Measurements from ENCODE around the gene ZNF628.
"Not testable (repeated sequence)": the region's sequence is repeated elsewhere in the genome, so short reads cannot be mapped to it uniquely, and the experiment has no call there.

Gene ZNF628

DNA sequence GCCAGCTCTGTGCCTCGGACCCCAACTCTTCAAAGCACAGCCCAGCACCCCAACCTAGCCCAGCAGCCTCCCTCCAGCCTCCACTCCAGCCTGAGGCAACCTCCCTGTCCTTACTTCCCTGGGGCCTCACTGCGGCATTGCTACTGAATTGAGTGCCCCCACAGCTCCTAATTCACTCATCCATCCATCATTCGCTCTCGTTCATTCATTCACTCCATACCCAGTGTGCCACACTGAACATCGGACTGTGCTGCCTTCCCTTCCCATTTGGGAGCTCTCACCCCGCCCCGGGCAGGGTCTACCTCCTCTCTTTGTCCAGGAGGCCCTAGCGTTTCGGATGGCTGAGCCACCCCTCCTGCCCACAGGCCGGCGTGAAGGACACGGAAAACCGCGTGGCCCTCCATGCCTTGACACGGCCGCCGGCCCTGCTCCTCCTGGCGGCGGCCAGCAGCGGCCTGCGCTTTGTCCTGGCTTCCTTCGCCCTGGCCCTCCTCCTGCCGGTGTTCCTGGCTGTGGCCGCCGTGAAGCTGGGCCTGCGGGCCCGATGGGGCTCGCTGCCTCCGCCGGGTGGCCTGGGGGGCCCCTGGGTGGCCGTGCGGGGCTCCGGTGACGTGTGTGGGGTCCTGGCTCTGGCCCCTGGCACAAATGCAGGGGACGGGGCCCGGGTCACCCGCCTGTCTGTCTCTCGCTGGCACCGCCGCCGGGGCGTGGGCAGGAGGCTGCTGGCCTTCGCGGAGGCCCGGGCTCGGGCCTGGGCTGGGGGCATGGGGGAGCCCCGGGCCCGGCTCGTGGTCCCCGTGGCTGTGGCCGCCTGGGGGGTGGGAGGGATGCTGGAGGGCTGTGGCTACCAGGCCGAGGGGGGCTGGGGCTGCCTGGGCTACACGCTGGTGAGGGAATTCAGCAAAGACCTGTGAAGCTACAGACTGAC lies 9.9 kb downstream of the ZNF628 start:
- DNase-seq, result no peak

GRCh38 chr19:55486971-55487923 lies 10.8 kb downstream of the ZNF628 start:
- DNase-seq, result no peak

DNA sequence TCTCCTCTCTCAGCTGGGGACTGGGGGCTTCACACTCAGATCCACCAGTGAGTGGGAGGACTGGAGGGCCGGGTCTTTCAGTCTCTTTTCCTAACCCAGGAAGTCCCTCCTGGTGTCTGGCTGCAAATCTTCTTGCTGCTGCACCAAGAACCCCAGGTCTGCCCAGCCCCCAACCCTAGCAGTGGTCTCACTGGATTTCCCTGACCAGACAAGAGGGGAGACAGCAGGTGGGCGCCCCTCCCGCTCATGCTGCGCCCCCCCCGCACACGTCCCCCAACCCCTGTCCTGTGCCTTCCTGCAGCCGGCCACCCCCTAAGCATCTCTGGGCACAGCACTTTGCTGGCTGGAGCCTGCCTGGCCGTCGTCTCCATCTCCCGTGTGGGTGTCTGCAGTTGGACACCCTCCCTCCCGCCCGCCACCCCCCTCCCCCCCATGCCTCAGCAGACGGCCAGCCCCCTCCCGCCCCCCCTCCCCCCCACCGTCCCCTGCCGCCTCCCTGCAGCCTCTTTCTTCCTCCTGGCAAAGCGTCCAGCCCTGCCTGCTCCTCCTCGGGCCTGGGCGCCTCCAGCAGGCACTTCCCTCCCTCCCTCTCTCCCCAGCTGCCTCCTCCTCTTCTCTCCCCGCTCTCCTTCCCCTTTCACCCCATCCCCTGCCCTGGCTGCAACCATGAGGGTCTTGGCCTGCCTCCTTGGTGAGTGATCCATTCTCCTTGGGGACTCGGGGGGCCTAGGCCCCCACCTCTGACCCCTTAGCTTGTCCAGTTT lies 11.7 kb downstream of the ZNF628 start, which contains the start of gene SSC5D:
Gene SSC5D, plus strand, starts transcription at position 513 of the 764 bp plus-strand sequence. Its CDS starts 154 bp downstream, at position 667.
- no peak for DNase-seq

- DNase-seq, result no peak
Measured at GRCh38 chr19:55488986-55489710, 12.7 kb downstream of the ZNF628 start.

DNA sequence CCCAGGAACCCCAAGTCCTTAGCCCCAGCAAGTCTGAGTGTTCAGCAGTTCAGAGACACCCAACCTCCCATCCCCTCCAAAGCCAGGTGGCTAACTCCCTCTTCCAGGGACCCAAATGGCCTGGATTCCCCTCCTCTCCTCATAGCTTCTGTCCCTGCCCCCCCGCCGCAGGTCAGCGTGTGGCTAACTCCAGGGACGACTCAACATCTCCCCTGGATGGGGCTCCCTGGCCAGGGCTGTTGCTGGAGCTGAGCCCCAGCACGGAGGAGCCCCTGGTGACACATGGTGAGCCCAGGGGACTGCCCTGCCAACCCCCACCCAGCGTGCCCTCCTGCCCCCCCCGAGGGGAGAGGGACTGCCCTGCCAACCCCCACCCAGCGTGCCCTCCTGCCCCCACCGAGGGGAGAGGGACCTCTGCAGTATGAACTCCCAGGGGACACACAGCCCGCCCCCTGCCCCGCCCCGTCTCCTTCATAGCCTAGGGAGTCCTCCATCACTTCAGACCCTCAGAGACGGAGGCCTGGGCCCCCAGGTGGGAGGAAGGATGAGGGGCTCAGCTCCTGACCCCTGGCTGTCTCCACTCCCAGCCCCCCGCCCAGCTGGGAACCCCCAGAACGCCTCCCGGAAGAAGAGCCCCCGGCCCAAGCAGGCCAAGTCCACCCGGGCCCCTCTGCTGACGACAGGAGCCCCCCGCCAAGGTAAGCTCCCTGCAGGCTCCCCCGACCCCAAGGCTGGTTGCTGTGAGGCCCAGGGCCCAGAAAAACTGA lies 13.5 kb downstream of the ZNF628 start:
- DNase-seq, result no peak

- no peak for DNase-seq
Measured at GRCh38 chr19:55490478-55491432, 14.3 kb downstream of the ZNF628 start.

DNA sequence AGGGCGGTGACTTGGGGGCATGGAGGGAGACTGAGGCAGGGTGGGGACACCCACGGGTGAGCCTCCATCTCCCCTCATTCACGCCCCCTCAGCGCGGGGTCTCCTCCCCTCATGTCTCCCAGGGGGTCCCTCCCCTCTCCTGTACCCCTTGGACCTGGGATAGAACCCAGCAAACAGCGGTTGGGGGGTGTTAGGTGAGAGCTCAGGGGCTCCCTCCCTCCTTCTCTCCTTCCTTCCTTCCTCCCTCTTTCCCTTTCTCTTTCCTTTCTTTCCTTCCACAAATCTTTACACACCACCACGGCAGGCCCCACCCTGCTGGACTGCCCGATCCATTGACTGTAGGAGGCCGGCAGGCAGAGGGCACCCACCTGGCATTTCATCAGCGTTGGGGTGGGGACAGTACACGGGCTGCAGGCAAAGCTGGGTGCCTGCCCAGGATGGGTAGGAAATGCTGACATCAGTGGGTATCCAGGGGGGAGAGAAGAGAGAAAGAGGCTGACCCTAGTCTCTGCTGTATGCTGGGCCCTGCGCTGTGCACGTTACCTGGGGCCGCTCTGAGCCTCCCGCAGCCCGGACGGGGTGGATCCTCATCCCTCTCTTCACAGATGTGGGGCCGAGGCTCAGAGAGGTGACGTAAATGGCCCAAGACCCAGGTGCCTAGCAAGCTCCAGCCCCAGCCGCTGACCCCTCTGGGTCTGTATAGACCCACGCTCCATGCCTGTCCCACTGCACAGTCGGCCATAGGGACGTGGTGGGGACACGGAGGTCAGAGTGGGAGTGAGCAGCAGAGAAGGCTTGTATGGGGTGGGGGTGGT lies 15.3 kb downstream of the ZNF628 start:
- no peak for DNase-seq

GRCh38 chr19:55492362-55492944 lies 16.0 kb downstream of the ZNF628 start:
- DNase-seq, result no peak

- no peak for DNase-seq
Measured at GRCh38 chr19:55493052-55493644, 16.7 kb downstream of the ZNF628 start.

- DNase-seq, result no peak
Measured at GRCh38 chr19:55493645-55494171, 17.3 kb downstream of the ZNF628 start.

DNA sequence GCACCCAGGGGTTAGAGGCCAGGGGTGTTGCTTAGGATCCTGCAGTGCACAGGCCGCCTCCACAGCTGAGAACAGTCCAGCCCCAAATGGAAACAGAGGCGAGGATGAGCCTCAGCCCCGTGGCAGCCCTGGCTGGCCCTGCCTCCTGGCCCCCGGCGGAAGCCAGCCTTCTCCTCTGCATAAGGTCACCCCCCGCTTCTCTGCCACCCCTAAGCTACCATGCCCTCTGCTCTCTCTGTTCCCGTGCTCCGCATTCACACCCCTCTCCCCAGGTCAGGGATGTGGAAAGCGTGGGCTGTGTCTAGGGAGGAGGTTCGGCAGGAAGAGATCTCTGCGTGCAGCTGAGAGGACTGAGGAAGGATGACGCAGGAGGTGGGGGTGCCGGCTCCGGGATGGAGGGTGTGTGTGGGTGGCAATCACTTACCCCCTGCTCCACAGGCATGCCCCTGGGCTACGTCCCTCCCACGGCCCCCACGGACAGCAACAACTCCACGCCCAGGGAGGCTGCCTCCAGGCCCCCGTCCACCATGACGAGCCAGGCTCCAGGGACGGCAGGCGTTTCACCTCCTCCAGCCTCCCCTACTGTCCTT lies 17.9 kb downstream of the ZNF628 start:
- DNase-seq, result no peak

- DNase-seq, result no peak
Measured at GRCh38 chr19:55495646-55496349, 19.4 kb downstream of the ZNF628 start.

DNA sequence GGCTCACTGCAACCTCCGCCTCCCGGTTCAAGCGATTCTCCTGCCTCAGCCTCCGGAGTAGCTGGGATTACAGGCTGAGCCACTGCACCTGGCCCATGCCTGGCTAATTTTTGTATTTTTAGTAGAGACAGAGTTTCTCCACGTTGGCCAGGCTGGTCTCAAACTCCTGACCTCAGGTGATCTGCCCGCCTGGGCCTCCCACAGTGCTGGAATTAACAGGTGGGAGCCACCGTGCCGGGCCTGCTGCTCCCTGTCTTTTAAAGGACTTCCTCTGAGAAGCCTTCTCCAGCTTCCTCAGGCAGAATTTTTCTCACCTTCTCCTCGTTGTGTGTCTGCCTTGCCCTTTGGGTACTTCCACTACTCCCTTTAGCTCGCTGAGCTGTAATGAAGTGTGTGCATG lies 20.4 kb downstream of the ZNF628 start:
- not testable (repeated sequence) for DNase-seq

DNA sequence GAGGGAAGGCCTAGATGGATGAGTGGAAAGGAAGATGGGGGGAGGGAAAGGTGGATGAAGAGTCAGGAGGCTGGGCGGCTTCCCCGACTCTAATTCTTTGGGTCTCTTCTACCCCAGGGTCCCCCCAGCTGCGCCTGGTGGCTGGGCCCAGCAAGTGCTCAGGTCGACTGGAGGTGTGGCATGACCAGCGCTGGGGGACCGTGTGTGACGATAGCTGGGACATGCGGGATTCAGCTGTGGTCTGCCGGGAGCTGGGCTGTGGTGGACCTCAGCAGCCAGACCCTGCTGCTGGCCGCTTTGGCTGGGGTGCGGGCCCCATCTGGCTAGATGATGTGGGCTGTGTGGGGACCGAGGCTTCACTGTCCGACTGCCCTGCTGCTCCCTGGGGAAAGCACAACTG lies 21.3 kb downstream of the ZNF628 start:
- DNase-seq, result no peak

DNA sequence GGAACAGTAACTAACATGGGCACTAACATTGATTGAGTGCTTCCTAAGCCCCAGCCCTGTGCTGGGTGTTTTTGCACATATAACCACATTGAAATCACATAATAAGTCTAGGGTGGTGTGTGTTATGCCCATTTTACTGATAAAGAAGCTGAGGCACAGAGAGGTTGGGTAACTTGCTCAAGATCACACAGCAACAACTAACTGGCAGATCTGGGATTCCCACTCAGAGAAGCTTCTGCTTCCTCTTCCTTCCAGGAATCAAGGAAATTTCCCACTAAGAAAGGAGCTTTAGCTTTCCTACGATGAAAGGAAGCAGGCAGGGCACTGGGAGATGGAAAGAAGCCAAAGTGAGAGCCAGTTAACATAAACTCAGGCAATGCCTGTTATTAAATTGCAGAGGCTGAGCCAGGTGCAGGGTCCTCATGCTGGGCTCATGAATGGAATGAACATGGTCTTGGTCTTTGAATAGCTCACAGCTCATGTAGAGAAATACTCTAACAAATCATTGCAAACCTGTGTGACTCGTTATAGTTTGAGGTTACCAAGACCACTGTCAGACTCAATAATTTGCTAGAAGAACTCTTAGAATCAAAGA lies 21.9 kb downstream of the ZNF628 start:
- no peak for DNase-seq

GRCh38 chr19:55500368-55500952 lies 24.0 kb downstream of the ZNF628 start:
- no peak for DNase-seq
